IMR-90 (cell line): Measurements from ENCODE around the gene SLC4A5. TPM values are rescaled to one million over a fixed set of nuclear protein-coding genes. Genes with fewer than 3 reads are reported as not detected.

Experiments
- ATAC-seq: fragments of 200-7000 bp; cut with Tn5 transposase; 2 replicates; pipeline ENCODE4 v1.9.1; 2020; ENCODE audit warnings: low read depth, mild to moderate bottlenecking, moderate library complexity
- BruUV-seq: library from RNA; stranded (reverse); fragments of 400-500 nt; replicated peaks from 2 replicates; lab custom pipeline; 2021; lab: Mats Ljungman, UMichigan
- CTCF ChIA-PET: fragments of 300-600 bp; formaldehyde crosslinking; extraction: SDS; loops from one replicate; lab custom pipeline; 2021; ENCODE audit warnings: antibody characterized with exemption; lab: Yijun Ruan, JAX
- POLR2A ChIA-PET: fragments of 300-600 bp; sonication (Branson Sonifier 250); formaldehyde crosslinking; loops from one replicate; lab custom pipeline; 2022; ENCODE audit warnings: antibody characterized with exemption; ENCODE audit not compliant: unreplicated experiment; lab: Charles Lee
- DNase-seq: peaks from one replicate; pipeline ENCODE4 v3.0.0; 2013
- H2AFZ ChIP-seq: replicated peaks from 2 replicates; pipeline ENCODE3; 2013; ENCODE audit warnings: low read length, mild to moderate bottlenecking; ENCODE audit not compliant: poor library complexity
- H2AK5ac ChIP-seq: 2 replicates; pipeline ENCODE4 v1.6.1; 2013; ENCODE audit warnings: low read depth, low read length, inconsistent platforms
- H2AK9ac ChIP-seq: replicated peaks from 2 replicates; pipeline ENCODE3; 2013; ENCODE audit warnings: mild to moderate bottlenecking, low read depth, low read length, moderate library complexity; ENCODE audit not compliant: poor library complexity
- H2BK120ac ChIP-seq: 2 replicates; pipeline ENCODE4 v1.6.1; 2013; ENCODE audit warnings: low read depth, low read length, inconsistent platforms
- H2BK15ac ChIP-seq: 3 replicates; pipeline ENCODE4 v1.6.1; 2013; ENCODE audit warnings: low read depth, low read length, inconsistent platforms
- H2BK20ac ChIP-seq: 2 replicates; pipeline ENCODE4 v1.6.1; 2013; ENCODE audit warnings: low read depth, mild to moderate bottlenecking, inconsistent platforms, low read length, moderate library complexity
- H2BK5ac ChIP-seq: 2 replicates; pipeline ENCODE4 v1.6.1; 2013; ENCODE audit warnings: mild to moderate bottlenecking, low read depth, low read length, inconsistent platforms; ENCODE audit not compliant: poor library complexity, severe bottlenecking
- H3K14ac ChIP-seq: replicated peaks from 2 replicates; pipeline ENCODE4 v1.6.1; 2013; ENCODE audit warnings: low read depth, low read length, inconsistent platforms
- H3K18ac ChIP-seq: 2 replicates; pipeline ENCODE4 v1.6.1; 2013; ENCODE audit warnings: low read depth, low read length, control low read depth
- H3K23ac ChIP-seq: 2 replicates; pipeline ENCODE4 v1.6.1; 2013; ENCODE audit warnings: low read depth, low read length, inconsistent platforms
- H3K27ac ChIP-seq: 2 replicates; pipeline ENCODE4 v1.5.1; 2013; ENCODE audit warnings: mild to moderate bottlenecking, control low read depth, low read length; ENCODE audit not compliant: insufficient read depth
- H3K27me3 ChIP-seq: 2 replicates; pipeline ENCODE4 v1.6.1; 2013; ENCODE audit warnings: low read length; ENCODE audit not compliant: control insufficient read depth, insufficient read depth
- H3K36me3 ChIP-seq: 2 replicates; pipeline ENCODE4 v1.6.1; 2013; ENCODE audit warnings: low read length, mixed read lengths; ENCODE audit not compliant: control insufficient read depth, insufficient read depth
- H3K4ac ChIP-seq: 2 replicates; pipeline ENCODE4 v1.6.1; 2013; ENCODE audit warnings: low read depth, low read length, inconsistent platforms
- H3K4me1 ChIP-seq: 2 replicates; pipeline ENCODE4 v1.6.1; 2013; ENCODE audit warnings: low read length, mixed read lengths; ENCODE audit not compliant: control insufficient read depth, insufficient read depth
- H3K4me2 ChIP-seq: 2 replicates; pipeline ENCODE4 v1.6.1; 2013; ENCODE audit warnings: low read depth, mild to moderate bottlenecking, control low read depth, low read length, moderate library complexity
- H3K4me3 ChIP-seq: 2 replicates; pipeline ENCODE4 v1.5.1; 2013; ENCODE audit warnings: low read depth, mild to moderate bottlenecking, control low read depth, low read length, moderate library complexity; ENCODE audit not compliant: insufficient read depth
- H3K56ac ChIP-seq: 2 replicates; pipeline ENCODE4 v1.6.1; 2013; ENCODE audit warnings: low read length, inconsistent platforms; ENCODE audit not compliant: insufficient read depth; ENCODE audit errors: extremely low read depth
- H3K79me1 ChIP-seq, 2 experiments: 2 replicates each; pipeline ENCODE4 v1.6.1; 2013; ENCODE audit warnings: low read length in 2 of 2, inconsistent platforms in 1 of 2, low read depth in 1 of 2
- H3K9ac ChIP-seq: 2 replicates; pipeline ENCODE4 v1.6.1; 2013; ENCODE audit warnings: low read depth, low read length, control low read depth
- H3K9me1 ChIP-seq: 2 replicates; pipeline ENCODE4 v1.6.1; 2013; ENCODE audit warnings: low read length, inconsistent platforms; ENCODE audit not compliant: insufficient read depth
- H3K9me3 ChIP-seq: 2 replicates; pipeline ENCODE4 v1.6.1; 2013; ENCODE audit warnings: low read length; ENCODE audit not compliant: control insufficient read depth, insufficient read depth
- H4K20me1 ChIP-seq: 2 replicates; pipeline ENCODE4 v1.6.1; 2013; ENCODE audit warnings: low read length, inconsistent platforms; ENCODE audit not compliant: insufficient read depth
- H4K5ac ChIP-seq: 2 replicates; pipeline ENCODE4 v1.6.1; 2013; ENCODE audit warnings: mild to moderate bottlenecking, low read depth, low read length, control low read depth
- H4K8ac ChIP-seq, 2 experiments: 2 replicates each; pipeline ENCODE4 v1.6.1; 2013; ENCODE audit warnings: low read depth in 2 of 2, low read length in 2 of 2, control low read depth in 1 of 2, inconsistent platforms in 1 of 2
- H4K91ac ChIP-seq: 2 replicates; pipeline ENCODE4 v1.6.1; 2013; ENCODE audit warnings: low read depth, low read length, inconsistent platforms; ENCODE audit not compliant: insufficient read depth
- BHLHE40 ChIP-seq: fragments of 150-350 bp; IDR thresholded peaks from 2 replicates; pipeline ENCODE4 v1.6.1; 2016; ENCODE audit warnings: mild to moderate bottlenecking, low read depth, low read length
- FOS ChIP-seq: fragments of 150-350 bp; IDR thresholded peaks from 2 replicates; pipeline ENCODE4 v1.6.1; 2016; ENCODE audit warnings: low read depth, low read length
- NFE2L2 ChIP-seq: fragments of 150-350 bp; IDR thresholded peaks from 2 replicates; pipeline ENCODE4 v1.6.1; 2016; ENCODE audit warnings: low read depth, mild to moderate bottlenecking, low read length
- WGBS, 2 experiments: methylation state at CpG; one replicate each; pipeline versions ENCODE4 v1.1.5 to v1.1.7; 2013; ENCODE audit warnings: missing lambda C conversion rate in 2 of 2; ENCODE audit not compliant: insufficient read length in 1 of 2; ENCODE audit errors: extremely low coverage in 2 of 2; 5-methylcytosine and 5-hydroxymethylcytosine counted together
- dilution Hi-C: fragments of 300-500 bp; cut with HindIII; formaldehyde crosslinking; loops from one replicate; pipeline ENCODE4 v1.14.3; 2018; ENCODE audit warnings: low sequenced_read_pairs; ENCODE audit not compliant: unreplicated experiment
- in situ Hi-C: fragments of 300-500 bp; cut with MboI; formaldehyde crosslinking; loops from 3 replicates; pipeline ENCODE4 v1.14.3; 2019; ENCODE audit warnings: low sequenced_read_pairs, inconsistent platforms, mixed read lengths
- intact Hi-C: fragments of 100-400 bp; cut with micrococcal nuclease; formaldehyde crosslinking; loops from 2 replicates; pipeline ENCODE4 v1.10.0; 2022
- polyA plus RNA-seq, 3 experiments: library from polyadenylated mRNA; depleted of rRNA; stranded (reverse); fragments of >200 nt; gene quantifications; 2 replicates each; pipeline ENCODE4 v1.2.3, GENCODE V29; 2012; ENCODE audit warnings: low replicate concordance in 1 of 3
- total RNA-seq: library from RNA; depleted of rRNA; stranded (reverse); fragments of >200 nt; gene quantifications from 2 replicates; pipeline ENCODE4 v1.2.3, GENCODE V29; 2012

The SLC4A5 gene
- total and polyA plus RNA-seq, 2 of the 4 experiments (the other 2 are of a cell fraction), result 0.18 to 0.22 TPM

GRCh38 chr2:74201596-74201995 is 141.6 kb downstream of the SLC4A5 start:
- no TSS peak for BruUV-seq
- in situ Hi-C loops, result no loop called here
- H3K9me3 ChIP-seq, result no peaks in the 10 kb centered on the region
- no peak overlapping the region for H4K5ac ChIP-seq
- peaks cover 29% of the 10 kb centered on the region for H3K9me1 ChIP-seq
- intact Hi-C loops, result no loop called here
- H3K14ac ChIP-seq, result no peak overlapping the region
- ATAC-seq, result no peak
- H3K27ac ChIP-seq, result peak overlapping the region; percentile 6; the same call in 1 of the 2 replicates
- POLR2A ChIA-PET, result no interaction called here
- H2BK15ac ChIP-seq, result no peak overlapping the region
- no peak overlapping the region for H4K91ac ChIP-seq
- dilution Hi-C loops, result no loop called here
- peaks cover 12% of the 10 kb centered on the region for H3K4me1 ChIP-seq
- H2BK5ac ChIP-seq, result no peak overlapping the region
- DNase-seq, result peak; percentile 66
- H2AK5ac ChIP-seq, result no peak overlapping the region
- H3K27me3 ChIP-seq, result no peaks in the 10 kb centered on the region
- no peak overlapping the region for H2BK20ac ChIP-seq
- H4K8ac ChIP-seq, result no peak overlapping the region
- CTCF ChIA-PET, result no interaction called here
- WGBS, 2 experiments, result no CpG with 5 or more reads among the region's 1 CpG
- no peak overlapping the region for H3K4ac ChIP-seq
- peaks cover 73% of the 10 kb centered on the region for H4K20me1 ChIP-seq
- TF ChIP-seq BHLHE40 (peak; percentile 57; the same call in 1 of the 2 replicates), NFE2L2 (no peak), FOS (0 out of 2 replicates have a peak, but pooled peaks have one; percentile 25)
- H3K79me1 ChIP-seq, result peaks cover 12 to 62% of the 10 kb centered on the region in 2 experiments; a peak in 3 of 4 replicates
- H3K36me3 ChIP-seq, result peaks cover 12% of the 10 kb centered on the region; the same call in 1 of the 2 replicates
- peak overlapping the region; percentile 50; the same call in 1 of the 2 replicates for H3K4me2 ChIP-seq
- no peak overlapping the region for H2BK120ac ChIP-seq
- H3K9ac ChIP-seq, result no peak overlapping the region
- no peak overlapping the region for H2AFZ ChIP-seq
- no peak overlapping the region for H3K56ac ChIP-seq
- H2AK9ac ChIP-seq, result no peak overlapping the region
- no peak overlapping the region for H3K18ac ChIP-seq
- H3K23ac ChIP-seq, result no peak overlapping the region
- no peak overlapping the region for H3K4me3 ChIP-seq
